ENCODE data around the gene GCSAM. TPM values are rescaled to one million over a fixed set of nuclear protein-coding genes. Genes with fewer than 3 reads are reported as not detected.

GCSAM gene
- total RNA-seq, 1 donor from 2014 or later: 0.90 TPM

DNA sequence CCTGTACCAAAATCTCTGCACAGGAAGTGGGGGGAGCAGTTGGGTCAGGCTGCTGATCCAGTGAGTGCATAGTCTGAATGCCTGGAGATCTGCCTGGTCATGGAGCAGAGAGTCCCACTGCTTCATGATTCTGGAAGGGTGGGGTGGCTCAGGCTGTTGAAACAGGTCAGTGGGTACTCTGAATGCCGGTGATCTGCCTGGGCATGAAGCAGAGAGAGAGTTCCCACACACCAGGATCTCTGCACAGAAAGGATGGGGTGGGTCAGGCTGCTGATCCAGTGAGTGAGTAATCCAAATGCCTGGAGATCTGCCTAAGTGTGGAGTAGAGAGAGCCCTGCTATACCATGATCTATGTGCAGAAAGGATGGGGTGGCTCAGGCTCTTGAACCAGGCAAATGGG is 16.1 kb upstream of the GCSAM start:
- TF ChIP-seq, protein P1, sequence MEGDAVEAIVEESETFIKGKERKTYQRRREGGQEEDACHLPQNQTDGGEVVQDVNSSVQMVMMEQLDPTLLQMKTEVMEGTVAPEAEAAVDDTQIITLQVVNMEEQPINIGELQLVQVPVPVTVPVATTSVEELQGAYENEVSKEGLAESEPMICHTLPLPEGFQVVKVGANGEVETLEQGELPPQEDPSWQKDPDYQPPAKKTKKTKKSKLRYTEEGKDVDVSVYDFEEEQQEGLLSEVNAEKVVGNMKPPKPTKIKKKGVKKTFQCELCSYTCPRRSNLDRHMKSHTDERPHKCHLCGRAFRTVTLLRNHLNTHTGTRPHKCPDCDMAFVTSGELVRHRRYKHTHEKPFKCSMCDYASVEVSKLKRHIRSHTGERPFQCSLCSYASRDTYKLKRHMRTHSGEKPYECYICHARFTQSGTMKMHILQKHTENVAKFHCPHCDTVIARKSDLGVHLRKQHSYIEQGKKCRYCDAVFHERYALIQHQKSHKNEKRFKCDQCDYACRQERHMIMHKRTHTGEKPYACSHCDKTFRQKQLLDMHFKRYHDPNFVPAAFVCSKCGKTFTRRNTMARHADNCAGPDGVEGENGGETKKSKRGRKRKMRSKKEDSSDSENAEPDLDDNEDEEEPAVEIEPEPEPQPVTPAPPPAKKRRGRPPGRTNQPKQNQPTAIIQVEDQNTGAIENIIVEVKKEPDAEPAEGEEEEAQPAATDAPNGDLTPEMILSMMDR (IDR thresholded peaks at IDR 0.05): no peak
- Histone ChIP-seq H3K4me3 (no peak overlapping the region), H3K36me3 (no peaks in the 10 kb centered on the region), H3K4me1 (no peaks in the 10 kb centered on the region), H3K27me3 (no peaks in the 10 kb centered on the region), H3K9me3 (no peaks in the 10 kb centered on the region), H3K27ac (no peak overlapping the region)
- DNase-seq (no peak), ATAC-seq (no peak)
- intact Hi-C loops (cut with DNase I): no loop called here

DNA sequence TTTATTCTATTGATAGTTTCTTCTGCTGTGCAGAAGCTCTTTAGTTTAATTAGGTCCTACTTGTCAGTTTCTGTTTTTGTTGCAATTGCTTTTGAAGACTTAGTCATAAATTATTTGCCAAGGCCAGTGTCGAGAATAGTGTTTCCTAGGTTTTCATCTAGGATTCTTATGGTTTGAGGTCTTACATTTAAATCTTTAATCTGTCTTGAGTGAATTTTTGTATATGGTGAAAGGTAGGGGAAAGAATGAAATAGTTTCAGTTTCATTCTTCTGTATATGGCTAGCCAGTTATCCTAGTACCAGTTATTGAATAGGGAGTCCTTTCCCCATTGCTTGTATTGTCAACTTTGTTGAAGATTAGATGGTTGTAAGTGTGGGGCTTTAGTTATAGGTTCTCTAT is 10.6 kb upstream of the GCSAM start:
- H3K9me3 ChIP-seq: no peaks in the 10 kb centered on the region
- no peaks in the 10 kb centered on the region for H3K27me3 ChIP-seq
- no peaks in the 10 kb centered on the region for H3K4me1 ChIP-seq
- TF ChIP-seq, protein P1 (IDR thresholded peaks at IDR 0.05): no peak
- H3K4me3 ChIP-seq: no peak overlapping the region
- DNase-seq (no peak), ATAC-seq (no peak)
- H3K36me3 ChIP-seq: no peaks in the 10 kb centered on the region
- no peak overlapping the region for H3K27ac ChIP-seq
- intact Hi-C loops (cut with DNase I): no loop called here

DNA sequence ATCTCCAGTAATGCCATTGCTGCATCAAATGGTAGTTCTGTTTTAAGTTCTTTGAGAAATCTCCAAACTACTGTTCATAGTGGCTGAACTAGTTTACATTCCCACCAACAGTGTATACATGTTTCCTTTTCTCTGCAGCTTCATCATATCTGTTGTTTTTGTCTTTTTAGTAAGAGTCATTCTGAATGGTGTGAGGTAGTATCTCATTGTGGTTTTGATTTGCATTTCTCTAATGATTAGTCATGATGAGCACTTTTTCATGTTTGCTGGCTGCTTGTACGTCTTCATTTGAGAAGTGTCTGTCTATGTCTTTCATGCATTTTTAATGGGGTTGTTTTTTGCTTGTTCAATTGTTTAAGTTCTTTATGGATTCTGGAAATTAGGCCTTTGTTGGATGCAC is 10.2 kb upstream of the GCSAM start:
- Histone ChIP-seq H3K9me3 (no peaks in the 10 kb centered on the region), H3K27ac (no peak overlapping the region), H3K27me3 (no peaks in the 10 kb centered on the region), H3K4me1 (no peaks in the 10 kb centered on the region), H3K4me3 (no peak overlapping the region), H3K36me3 (no peaks in the 10 kb centered on the region)
- ATAC-seq: no peak
- no peak for DNase-seq
- TF ChIP-seq, protein P1 (IDR thresholded peaks at IDR 0.05): no peak
- intact Hi-C loops (cut with DNase I): no loop called here

DNA sequence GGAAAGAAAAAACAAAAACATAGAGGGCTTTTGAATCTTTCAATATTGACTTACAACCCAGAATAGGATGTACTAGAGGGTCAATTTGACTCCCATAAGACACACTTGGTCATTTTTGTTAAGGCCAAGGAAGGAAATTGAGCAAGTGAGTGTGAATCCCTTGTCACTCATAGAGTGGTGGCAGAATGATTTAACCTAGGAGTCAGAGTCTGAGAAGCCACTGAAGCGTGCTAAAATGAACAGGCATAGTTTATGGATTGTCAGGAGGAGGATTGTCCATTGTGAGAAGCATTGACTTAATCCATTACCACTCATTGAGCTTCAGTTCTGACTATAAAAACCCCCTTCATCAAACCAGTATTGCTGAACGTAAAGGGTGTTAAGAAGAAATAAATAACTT is 8.2 kb upstream of the GCSAM start:
- Histone ChIP-seq H3K27me3 (no peaks in the 10 kb centered on the region), H3K36me3 (no peaks in the 10 kb centered on the region), H3K27ac (no peak overlapping the region), H3K4me3 (no peak overlapping the region), H3K4me1 (no peaks in the 10 kb centered on the region), H3K9me3 (no peaks in the 10 kb centered on the region)
- ATAC-seq (no peak), DNase-seq (no peak)
- intact Hi-C loops (cut with DNase I): no loop called here
- TF ChIP-seq, protein P1 (IDR thresholded peaks at IDR 0.05): no peak

DNA sequence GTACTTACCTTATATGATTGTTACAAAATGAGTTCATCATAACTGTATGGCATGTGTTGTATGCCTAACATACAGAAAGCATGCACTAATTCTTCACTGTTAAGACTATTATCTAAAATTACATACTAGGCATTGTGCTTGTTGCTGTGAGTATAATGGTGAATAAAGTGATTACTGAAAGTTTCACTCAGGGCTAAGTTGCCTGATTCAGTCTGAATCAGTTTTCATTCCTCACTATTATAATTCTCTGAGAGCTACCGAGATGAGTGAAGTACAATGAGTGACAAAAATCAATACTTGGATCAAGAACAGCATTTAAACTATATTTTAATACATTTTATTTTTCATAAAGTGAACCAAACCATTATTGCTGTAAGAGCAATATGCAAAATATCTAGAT is 7.5 kb upstream of the GCSAM start:
- no peaks in the 10 kb centered on the region for H3K27me3 ChIP-seq
- H3K4me3 ChIP-seq: no peak overlapping the region
- intact Hi-C loops (cut with DNase I): no loop called here
- DNase-seq (no peak), ATAC-seq (no peak)
- TF ChIP-seq, protein P1 (IDR thresholded peaks at IDR 0.05): no peak
- H3K36me3 ChIP-seq: no peaks in the 10 kb centered on the region
- no peaks in the 10 kb centered on the region for H3K9me3 ChIP-seq
- no peak overlapping the region for H3K27ac ChIP-seq
- H3K4me1 ChIP-seq: no peaks in the 10 kb centered on the region

All from upper lobe of right lung (tissue), 1 donor.